ELR (cell line): ENCODE results near the gene RAET1L.
"Not testable (repeated sequence)": the region's sequence is repeated elsewhere in the genome, so short reads cannot be mapped to it uniquely, and the experiment has no call there.

Source experiments
- DNase-seq: peaks from one replicate; pipeline ENCODE4 v3.0.0-alpha.2; 2015; ENCODE audit warnings: low read depth

Gene RAET1L

DNA sequence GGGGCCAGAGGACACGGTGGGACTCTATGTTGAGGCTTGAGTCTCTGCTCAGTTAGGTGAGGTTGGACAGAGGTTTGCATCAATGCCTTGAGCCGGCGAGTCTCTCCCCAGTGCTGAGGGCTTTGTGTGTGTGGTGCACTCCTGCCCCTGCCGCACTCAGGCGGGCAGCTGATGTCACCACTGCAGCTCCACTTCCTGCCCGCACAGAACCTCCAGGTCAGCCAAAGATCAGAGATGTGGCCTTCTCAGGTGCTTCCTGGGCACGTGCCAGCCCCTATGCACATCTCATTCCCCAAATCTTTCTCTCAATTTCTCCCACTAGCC lies 33.9 kb downstream of the RAET1L start:
- not testable (repeated sequence) for DNase-seq

DNA sequence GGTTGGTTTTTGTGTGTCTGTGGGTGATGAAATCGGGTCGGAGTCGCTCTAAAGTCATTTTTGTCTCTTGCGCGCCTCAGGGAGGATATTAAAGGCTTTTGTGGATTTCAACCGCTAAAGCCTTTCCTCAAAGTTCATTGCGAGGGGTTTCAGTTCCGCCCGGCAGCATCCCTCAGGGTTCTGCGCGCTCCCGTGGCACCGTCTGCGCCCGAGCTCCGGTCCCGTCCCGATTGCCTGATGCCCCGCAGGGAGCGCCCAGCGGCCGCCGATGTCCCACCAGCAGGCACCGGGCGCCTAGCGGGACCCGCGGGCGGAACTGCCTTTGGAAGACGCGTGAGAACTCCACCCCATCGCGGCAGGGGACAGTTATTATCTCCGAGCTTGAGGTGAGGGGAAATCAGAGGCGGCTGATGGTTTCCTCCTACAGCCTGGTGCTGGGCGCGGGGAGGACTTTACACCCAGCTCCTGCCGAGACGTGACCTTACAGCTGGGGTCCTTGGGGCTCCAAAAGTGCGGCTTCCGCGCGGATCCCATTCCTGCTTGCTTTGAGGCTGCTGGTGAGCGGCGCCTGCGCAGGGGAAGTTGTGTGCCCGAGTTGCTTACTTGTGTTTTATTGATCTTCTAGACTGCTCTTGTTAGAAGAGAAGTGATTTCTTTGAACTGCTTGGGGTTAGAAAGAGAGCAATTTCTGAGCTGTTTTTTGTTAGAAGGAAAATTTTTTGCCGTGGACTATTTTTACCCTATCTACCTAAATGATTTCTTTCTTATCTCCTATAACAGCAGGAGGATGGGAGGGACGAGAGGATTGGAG lies 34.5 kb downstream of the RAET1L start:
- DNase-seq, result peak; percentile 23

DNA sequence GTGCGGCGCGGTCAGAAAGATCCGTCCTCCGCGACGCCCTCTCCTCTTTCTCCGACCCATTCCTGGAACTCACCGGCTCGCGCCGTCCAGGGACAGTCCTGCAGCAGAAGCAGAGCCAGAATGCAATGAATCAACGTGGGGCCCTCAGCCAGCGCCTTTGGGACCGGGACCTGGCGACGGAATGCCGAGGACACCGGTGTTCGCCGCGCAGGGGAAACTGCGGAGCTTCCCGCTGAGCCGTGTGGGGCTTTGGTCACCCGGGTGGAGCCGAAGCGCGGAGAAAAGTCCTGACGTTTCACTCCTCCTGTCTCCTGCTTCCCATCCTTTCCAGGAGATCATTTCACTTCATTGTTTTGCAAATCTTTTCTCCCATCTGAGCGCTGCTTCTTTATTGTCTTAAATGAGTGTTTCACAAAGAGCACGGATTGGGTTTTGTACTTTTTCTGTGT lies 35.1 kb downstream of the RAET1L start:
- DNase-seq, result peak; percentile 8

DNA sequence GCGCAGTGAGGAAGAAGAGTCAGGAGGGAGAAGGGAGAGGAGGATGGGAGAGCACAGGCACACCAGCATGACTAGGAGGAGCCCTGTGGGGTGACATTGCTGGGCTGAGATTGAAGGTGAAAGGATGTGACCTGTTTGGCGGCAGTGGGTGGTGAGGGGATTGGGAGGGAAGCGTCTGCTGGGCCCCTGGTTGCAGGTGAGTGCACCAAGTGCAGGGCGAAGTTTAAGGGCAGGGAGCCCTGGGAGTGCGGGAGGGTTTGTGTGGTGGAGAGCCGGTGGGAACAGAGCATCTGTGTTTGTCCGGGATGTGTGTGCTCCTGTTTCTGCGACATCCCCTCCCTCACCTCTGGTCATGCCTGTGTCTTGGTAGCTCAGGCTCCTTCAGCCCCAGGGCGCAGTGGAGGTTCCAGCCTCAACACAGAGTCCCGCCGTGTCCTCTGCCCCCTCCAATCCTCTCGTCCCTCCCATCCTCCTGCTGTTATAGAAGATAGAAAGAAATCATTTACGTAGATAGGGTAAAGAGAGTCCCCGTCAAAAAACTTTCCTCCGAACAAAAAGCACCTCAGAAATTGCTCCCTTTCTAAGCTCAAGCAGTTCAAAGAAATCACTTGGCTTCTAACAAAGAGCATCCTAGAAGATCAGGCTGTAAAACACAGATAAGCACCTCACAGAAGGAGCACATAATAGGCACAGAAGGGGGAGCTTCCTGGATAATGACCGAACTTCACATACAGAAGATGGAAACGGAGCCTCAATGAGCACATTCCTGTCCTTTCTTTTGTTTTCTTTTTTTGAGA lies 36.6 kb downstream of the RAET1L start:
- no peak for DNase-seq

DNA sequence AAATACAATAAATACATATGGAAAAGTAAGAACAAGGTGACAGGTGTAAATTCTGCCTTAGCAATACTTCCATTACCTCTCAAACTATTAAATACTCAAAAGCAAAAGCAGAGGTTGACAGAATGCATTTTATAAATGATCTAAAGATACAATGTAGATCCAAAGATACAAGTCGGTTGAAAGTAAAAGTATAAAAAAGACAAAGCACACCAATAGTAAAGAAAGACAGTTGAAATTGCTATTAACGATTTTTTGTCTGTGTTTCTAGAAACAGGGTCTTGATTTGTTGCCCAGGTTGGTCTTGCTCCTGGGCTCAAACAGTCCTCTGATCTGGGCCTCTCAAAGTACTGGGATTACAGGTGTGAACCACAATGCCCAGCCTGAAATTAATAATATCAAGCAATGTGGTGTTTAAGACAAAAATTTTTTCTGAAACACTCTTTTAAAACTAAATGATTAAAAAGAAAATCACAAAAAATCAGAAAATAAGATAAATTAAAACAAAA lies 37.7 kb downstream of the RAET1L start:
- DNase-seq, result no peak

DNA sequence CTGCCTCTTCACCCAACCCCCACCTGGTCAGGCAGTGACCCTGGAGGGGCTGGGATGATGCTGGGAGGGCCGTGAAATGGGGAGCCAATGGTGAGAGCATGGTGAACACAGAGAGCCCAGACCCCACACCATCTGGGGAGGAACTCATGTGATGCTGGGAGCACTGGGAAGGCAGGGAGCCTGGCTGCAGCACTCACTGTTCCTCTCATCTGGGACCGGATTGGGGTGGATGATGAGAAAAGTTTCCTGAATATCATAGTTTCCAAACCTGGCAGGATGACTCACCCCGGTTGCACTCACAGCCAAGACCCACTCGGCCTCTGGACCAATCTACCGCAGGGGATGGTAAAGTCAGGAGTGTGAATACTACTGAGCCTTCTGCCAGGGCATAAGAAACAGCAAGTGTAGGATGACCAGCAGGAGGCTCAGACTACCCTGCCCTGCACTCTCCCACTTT lies 39.8 kb downstream of the RAET1L start:
- DNase-seq, result peak; percentile 30

DNA sequence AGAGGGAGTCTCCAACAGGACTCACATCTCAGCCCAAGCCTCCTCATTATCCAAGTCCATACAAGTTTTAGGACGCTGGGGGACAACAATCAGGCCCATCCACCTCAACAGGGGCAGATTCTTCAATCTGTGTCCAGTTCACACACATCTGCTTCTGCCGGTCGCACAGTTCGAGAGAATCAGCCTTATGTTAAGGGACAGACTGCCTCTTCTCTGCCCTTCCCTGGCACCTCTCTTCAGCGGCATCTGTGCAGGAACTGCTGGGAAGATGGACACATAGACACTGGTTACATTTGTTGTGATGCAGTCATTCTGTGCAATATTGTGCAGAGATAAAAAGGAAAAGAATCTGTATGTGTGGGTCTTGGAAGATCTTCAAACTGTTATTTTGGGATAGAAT lies 40.6 kb downstream of the RAET1L start:
- no peak for DNase-seq

DNA sequence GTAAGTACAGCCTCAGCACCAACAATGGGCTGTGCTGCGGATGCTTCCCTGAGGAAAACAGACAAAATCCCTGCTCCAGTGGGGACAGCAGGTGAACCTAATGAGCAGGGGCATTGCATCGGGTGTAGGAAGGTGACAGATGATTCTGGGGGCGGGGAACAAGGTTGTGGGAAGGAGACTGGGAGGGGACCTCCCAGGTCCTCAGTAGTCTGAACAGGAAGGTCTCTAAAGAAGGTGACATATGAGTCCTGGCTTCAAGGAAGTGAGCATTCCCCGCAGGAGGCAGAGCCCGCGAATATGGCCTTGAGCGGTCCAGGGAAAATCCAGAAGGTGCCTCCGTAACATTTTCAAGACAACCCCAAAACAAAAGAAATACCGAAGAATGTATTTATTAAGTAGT lies 42.2 kb downstream of the RAET1L start:
- no peak for DNase-seq

DNA sequence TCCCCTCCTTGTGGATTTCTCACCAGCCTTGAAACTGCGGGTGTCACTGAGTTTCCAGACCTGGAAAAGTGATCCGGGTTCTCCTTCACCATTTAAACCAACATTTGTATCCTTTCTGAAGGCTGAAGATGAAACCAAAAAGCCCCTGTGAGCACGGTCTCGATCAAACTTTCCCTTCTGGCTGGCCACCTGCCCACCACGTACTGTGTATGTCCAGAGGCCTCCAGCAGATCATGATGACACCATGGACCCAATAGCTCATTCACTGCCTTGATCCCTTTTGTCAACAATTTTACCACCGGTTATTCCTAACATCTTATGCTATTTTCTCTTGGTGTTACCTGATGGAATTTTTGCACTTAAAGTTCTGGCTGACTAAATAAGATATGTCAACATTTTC lies 46.0 kb downstream of the RAET1L start:
- no peak for DNase-seq

DNA sequence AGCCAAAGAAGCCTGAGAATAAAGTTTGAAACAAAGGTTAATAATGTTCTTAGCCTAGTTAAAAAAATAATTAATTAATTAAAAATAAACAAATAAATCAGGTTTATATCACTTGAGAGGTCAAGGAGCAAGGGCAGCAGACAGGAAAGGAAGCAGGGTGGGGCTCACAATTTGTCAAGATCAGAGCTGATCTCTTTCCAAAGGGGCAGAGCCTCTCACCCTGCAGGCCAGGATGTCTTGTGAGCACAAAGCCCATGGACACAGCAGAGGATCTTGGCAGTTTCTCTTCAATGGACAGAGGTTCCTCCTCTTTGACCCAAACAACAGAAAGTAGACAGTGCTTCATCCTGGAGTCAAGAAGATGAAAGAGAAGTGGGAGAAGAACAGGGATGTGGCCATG lies 46.7 kb downstream of the RAET1L start:
- DNase-seq, result no peak

DNA sequence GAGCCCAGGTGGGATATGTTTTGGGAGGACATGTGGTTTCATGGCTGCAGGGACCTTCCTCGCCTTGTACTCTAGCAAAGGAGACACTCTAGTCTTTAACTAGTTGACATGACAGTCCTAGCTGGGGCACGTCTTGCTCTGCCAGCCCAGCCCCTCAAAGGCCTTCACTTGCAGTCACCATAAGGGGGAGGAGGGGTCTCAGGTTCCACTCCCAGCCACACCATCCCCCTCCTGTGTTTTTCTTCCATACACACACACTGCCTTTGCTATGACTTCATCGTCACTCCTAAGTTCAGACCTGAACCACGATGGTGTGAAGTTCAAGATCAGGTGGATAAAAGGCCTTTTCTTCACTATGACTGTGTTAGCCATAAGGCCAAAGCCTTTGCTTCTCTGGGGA lies 48.1 kb downstream of the RAET1L start:
- DNase-seq, result no peak

DNA sequence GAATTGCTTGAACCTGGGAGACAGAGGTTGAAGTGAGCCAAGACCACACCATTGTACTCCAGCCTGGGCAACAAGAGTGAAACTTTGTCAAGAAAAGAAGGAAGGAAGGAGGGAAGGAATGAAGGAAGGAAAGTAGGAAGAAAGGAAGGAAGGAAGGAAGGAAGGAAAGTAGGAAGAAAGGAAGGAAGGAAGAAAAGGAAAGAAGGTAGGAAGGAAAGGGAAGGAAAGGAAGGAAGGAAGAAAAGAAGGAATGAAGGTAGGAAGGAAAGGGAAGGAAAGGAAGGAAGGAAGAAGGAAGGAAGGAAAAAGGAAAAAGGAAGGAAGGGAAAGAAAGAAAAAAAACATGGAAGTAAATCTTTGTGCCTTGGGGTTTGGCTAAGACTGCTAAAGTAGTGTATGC lies 49.9 kb downstream of the RAET1L start:
- DNase-seq, result no peak

DNA sequence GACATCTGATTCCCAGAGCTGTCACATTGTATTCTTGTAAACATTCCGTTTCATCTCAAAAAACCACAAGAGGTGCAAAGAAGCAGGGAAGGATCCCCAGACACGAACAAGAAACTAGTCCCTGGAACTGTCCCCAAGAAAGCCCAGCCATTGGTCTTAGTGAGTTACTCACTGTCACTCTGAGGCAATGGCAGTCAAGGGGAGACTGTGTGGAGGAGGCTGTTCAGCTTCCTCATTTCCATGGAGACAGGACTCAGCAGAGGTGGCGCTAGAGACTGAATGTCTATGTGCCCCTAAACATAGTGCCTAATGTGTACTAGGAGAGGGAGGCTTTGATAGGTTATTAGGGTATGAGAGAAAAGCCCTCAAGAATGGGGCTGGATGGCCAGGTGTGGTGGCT lies 50.5 kb downstream of the RAET1L start:
- DNase-seq, result no peak

DNA sequence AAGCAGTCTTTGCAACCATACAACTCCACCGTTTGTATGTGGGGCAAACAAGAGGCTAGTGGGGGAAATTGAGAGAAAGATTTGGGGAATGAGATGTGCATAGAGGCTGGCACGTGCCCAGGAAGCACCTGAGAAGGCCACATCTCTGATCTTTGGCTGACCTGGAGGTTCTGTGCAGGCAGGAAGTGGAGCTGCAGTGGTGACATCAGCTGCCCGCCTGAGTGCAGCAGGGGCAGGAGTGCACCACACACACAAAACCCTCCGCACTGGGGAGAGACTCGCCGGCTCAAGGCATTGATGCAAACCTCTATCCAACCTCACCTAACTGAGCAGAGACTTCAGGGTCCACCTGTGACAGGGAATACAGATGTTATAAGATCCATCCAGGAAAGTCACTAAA lies 50.9 kb downstream of the RAET1L start:
- DNase-seq, result not testable (repeated sequence)

DNA sequence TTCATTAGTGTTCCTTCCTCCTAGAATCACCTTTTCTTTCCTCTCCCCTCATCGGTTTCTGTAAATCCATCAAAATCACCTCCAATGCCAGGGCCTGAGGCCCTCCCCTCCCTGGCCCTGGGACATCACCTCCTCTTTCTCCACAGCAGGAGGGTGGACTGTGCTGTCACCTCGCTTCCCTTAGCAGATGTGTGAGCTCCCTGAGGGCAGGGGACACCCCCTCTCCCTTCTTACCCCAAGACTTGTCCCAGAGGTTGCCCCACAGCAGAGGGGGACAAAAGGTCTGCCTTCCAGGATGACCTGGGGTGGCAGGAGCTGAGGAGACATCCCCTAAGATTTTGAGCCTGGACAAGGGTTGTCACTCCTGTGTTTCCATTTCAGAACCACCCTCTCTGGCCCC lies 55.7 kb downstream of the RAET1L start:
- DNase-seq, result no peak

DNA sequence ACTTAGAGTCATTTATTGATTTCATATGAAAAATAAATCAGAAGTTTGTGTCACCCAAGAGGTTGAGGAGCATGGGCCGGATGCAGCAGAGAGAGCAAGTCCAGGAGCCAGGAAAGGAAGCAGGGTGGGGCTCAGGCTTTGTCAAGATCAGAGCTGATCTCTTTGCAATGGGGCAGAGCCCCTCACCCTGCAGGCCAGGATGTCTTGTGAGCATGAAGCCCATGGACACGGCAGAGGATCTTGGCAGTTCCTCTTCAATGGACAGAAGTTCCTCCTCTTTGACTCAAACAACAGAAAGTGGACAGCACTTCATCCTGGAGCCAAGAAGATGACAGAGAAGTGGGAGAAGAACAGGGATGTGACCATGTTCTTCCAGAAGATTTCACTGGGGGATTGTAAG lies 56.4 kb downstream of the RAET1L start:
- not testable (repeated sequence) for DNase-seq
